Brain microvascular endothelial cell (primary cell): Measurements from ENCODE around the gene PPP1R1C.
A peak's percentile ranks its signal among the peaks of the same experiment; 100 is the strongest.
"Not testable (repeated sequence)": the region's sequence is repeated elsewhere in the genome, so short reads cannot be mapped to it uniquely, and the experiment has no call there.

Experiments
- DNase-seq: peaks from one replicate; pipeline ENCODE4 v3.0.0-alpha.2; 2020
- H3K27ac ChIP-seq: fragments of 250-450 bp; sonication (Bioruptor Pico); 2 replicates; pipeline ENCODE4 v1.5.1; 2020; ENCODE audit warnings: mild to moderate bottlenecking, moderate library complexity
- H3K27me3 ChIP-seq: fragments of 250-450 bp; sonication (Bioruptor Pico); replicated peaks from 2 replicates; pipeline ENCODE4 v1.5.1; 2020; ENCODE audit warnings: mild to moderate bottlenecking
- H3K36me3 ChIP-seq: fragments of 250-450 bp; sonication (Bioruptor Pico); replicated peaks from 2 replicates; pipeline ENCODE4 v1.5.1; 2020; ENCODE audit warnings: mild to moderate bottlenecking
- H3K4me3 ChIP-seq: 2 replicates; pipeline ENCODE4 v1.5.1; 2011; ENCODE audit warnings: low read depth, mild to moderate bottlenecking, control low read depth, low read length, moderate library complexity
- in situ Hi-C: cut with HindIII; loops from 2 replicates; pipeline ENCODE4 v1.10.0; 2017; ENCODE audit warnings: low sequenced_read_pairs, low pct_ligation_motif_present
- TF ChIP-seq, protein P1 (sequence below): IDR thresholded peaks from 2 replicates; pipeline ENCODE4 v1.5.1; 2011; ENCODE audit warnings: low read depth, mild to moderate bottlenecking, moderate library complexity, low read length, control low read depth, inconsistent platforms; ENCODE audit errors: missing control alignments

PPP1R1C gene

DNA sequence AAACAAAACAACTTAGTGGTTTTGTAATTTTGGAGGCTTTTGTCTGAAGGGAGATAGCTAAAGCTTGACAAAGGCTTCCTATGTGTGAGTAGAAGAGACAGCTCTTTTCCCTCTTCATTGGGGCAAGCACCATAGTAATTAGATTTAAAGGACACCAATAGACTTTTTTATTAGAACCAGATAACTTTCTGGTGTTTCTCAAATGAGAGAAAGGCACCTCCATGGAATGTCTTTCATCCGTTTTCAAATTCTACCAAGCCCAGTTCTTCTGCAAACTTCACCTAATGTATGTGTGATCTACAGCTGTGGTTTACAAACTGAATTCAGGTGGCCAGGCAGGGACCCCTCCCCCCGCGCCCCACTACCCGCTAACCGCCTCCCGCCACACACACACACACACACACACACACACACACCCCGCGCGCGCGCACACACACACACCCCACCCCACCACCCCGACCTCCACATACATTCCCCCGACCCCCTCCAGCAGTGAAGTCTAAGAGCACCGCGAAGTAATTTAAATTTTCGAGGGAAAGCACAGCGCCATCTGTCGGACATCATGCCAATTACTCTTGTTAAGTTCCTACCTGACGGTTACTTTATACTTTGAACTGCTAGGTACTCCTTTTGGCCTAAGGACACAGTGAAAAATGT, 31.6 kb upstream of the PPP1R1C start:
- in situ Hi-C loops, result no loop called here
- TF ChIP-seq, protein P1, sequence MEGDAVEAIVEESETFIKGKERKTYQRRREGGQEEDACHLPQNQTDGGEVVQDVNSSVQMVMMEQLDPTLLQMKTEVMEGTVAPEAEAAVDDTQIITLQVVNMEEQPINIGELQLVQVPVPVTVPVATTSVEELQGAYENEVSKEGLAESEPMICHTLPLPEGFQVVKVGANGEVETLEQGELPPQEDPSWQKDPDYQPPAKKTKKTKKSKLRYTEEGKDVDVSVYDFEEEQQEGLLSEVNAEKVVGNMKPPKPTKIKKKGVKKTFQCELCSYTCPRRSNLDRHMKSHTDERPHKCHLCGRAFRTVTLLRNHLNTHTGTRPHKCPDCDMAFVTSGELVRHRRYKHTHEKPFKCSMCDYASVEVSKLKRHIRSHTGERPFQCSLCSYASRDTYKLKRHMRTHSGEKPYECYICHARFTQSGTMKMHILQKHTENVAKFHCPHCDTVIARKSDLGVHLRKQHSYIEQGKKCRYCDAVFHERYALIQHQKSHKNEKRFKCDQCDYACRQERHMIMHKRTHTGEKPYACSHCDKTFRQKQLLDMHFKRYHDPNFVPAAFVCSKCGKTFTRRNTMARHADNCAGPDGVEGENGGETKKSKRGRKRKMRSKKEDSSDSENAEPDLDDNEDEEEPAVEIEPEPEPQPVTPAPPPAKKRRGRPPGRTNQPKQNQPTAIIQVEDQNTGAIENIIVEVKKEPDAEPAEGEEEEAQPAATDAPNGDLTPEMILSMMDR, result peak; percentile 77
- peak overlapping the region; percentile 58 for H3K27ac ChIP-seq
- no peaks in the 10 kb centered on the region for H3K27me3 ChIP-seq
- H3K36me3 ChIP-seq, result no peaks in the 10 kb centered on the region
- peak; percentile 38 for DNase-seq
- H3K4me3 ChIP-seq, result peak overlapping the region; percentile 36

DNA sequence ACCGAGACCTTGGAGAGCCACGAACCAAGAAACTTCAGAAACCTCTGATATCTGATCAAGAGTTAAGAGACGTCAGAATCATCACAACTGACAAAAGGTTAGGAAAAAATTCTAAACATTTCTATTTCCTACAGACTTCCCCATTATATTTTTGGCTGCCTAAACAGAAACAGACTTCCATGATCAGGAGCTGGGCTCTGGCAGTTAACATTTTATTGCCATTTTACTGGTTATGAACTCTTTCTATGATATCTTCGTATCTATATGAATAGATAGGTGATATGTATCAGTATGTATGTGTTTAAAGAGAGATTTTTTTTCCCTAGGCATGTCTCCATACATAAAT, 31.1 kb upstream of the PPP1R1C start:
- peak overlapping the region; percentile 36 for H3K4me3 ChIP-seq
- TF ChIP-seq, protein P1, result no peak
- H3K27ac ChIP-seq, result peak overlapping the region; percentile 58
- no peaks in the 10 kb centered on the region for H3K36me3 ChIP-seq
- no peak for DNase-seq
- in situ Hi-C loops, result no loop called here
- no peaks in the 10 kb centered on the region for H3K27me3 ChIP-seq

DNA sequence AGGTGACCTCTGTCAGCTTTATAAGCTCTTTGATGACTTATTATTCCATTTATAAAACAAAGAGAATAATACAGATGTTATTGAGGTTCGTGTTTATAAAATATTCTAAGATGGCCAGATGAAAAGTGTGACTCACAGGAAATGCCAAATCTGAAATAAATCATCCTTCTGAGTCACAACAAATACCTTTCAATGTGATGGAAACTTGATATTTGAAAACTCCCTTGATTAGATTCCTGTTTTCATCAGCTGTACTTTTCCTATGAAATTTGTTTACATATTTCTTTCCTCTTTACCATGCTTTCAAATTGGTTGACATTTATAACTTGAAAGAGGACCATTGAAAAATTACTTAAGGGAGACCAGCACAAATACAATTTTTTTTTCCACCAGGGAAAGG, 30.6 kb upstream of the PPP1R1C start:
- peak; percentile 33 for DNase-seq
- in situ Hi-C loops, result no loop called here
- H3K36me3 ChIP-seq, result no peaks in the 10 kb centered on the region
- H3K27me3 ChIP-seq, result no peaks in the 10 kb centered on the region
- TF ChIP-seq, protein P1, result no peak
- H3K4me3 ChIP-seq, result no peak overlapping the region
- peak overlapping the region; percentile 58 for H3K27ac ChIP-seq

DNA sequence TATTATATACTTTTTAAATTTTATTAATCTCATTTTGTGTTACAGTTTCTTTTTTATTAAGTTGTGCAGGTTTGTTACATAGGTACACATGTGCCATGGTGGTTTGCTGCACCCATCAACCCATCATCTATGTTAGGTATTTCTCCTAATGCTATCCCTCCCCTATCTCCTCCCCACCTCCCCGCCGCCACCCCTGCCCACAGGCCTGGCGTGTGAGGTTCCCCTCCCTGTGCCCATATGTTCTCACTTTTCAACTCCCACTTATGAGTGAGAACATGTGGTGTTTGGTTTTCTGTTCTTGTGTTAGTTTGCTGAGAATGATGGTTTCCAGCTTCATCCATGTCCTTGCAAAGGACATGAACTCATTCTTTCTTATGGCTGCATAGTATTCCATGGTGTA, 29.8 kb upstream of the PPP1R1C start:
- in situ Hi-C loops, DNase-seq, H3K36me3 ChIP-seq, H3K27ac ChIP-seq, H3K27me3 ChIP-seq, H3K4me3 ChIP-seq: not testable (repeated sequence)

DNA sequence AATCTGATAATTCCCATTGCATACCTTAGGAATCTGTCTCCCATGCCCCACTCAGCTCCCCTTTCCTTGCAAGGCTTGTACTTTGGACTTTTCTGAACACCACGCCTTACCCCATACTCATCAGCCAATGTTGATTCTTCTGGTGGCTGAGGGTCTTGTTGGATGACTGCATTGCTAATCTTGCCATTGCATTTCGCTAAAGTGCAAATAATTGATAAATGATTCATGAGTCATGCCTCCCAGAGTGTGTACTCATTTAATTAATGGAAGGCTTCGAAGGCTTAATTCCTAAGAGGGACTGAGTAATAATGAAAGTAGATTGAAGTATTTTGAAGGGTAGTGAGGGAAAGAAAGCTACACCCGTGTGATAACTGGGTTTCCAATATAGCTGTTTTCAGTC, 28.0 kb upstream of the PPP1R1C start:
- Histone ChIP-seq H3K4me3 (no peak overlapping the region), H3K27me3 (no peaks in the 10 kb centered on the region), H3K27ac (no peak overlapping the region), H3K36me3 (no peaks in the 10 kb centered on the region)
- in situ Hi-C loops, result no loop called here
- TF ChIP-seq, protein P1, result no peak
- DNase-seq, result no peak

DNA sequence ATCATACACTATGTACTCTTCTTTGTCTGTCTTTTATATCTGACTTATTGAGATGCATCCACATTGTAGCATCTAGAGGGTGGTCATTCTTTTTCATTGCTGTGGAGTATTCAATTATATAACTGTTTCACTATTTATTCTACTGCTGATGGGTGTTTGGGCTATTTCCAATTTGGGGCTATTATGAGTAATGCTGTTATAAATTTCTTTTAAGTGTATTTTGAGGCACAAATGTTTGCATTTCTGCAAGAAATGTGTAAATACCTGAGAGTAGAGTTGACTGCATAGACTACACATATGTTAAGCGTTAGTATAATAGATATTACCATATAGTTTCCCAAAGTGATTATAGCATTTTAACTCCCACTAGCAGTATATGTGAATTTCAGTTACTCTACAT, 26.9 kb upstream of the PPP1R1C start:
- no peaks in the 10 kb centered on the region for H3K27me3 ChIP-seq
- no peak overlapping the region for H3K27ac ChIP-seq
- in situ Hi-C loops, result no loop called here
- no peak for DNase-seq
- no peaks in the 10 kb centered on the region for H3K36me3 ChIP-seq
- TF ChIP-seq, protein P1, result no peak
- no peak overlapping the region for H3K4me3 ChIP-seq
